IPS DF 4.7 (cell line): ENCODE results near the gene INAFM1.

Experiments
- DNase-seq: peaks from one replicate; pipeline ENCODE4 v3.0.0-alpha.2; 2013; ENCODE audit warnings: low spot score; ENCODE audit errors: extremely low read depth

Gene INAFM1

DNA sequence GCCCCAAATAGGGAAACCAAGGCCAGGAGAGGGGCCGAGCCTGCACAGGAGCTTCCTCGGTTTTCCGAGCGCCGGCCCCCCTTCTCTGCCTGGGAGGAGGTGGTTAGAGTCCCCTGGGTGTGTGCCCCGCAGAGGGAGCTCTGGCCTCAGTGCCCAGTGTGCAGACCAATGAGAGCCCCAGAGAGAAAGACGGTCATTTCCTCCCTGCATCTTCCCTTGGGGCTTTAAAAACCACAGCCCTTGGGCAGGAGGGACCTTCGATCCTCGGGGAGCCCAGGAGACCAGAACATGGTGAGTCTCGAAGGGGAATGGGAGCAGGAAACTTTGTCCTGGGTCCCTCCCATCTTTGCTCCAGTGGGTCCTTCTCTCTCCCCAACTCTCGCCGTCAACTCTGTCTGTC is 34.9 kb downstream of the INAFM1 start, which contains the start of gene C5AR1:
Gene C5AR1 (plus strand): TSS at position 254 of the 400 bp plus-strand sequence. CDS start 35 bp downstream, at position 289.
- no peak for DNase-seq

DNA sequence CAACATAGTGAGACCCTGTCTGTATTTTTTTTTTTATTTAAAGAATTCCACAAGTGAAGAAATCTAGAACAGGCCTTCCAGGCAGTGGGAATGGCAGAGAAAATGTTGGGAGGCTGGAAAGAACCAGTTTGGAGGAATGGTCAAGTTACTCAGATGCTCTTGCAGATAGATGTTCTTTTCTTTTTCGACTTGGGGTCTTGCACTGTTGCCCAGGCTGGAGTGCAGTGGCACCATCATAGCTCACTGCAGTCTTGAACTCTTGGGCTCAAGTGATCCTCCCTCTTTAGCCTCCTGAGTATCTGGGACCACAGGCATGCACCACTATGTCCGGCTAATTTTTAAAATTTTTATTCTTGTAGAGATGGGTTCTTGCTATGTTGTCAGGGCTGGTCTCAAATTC is 35.6 kb downstream of the INAFM1 start:
- DNase-seq = no peak

DNA sequence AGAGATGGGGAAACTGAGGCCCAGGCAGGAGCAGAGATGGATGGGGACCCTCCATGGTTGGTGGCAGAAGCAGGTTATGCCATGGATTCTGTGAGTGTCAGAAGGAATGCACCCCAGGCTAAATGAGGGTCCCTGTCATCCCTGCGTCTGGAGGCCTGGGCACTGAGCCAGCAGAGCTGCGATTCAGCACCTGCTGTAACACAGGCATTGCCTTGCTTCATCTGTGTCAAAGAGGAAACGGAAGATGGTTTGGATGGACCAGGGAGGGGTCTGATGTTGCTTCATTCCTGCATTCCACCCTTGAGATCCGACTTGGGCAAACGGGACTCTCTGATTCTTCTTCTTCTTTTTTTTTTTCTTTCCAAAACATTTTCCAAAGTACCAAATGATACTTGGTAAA is 36.1 kb downstream of the INAFM1 start:
- no peak for DNase-seq

DNA sequence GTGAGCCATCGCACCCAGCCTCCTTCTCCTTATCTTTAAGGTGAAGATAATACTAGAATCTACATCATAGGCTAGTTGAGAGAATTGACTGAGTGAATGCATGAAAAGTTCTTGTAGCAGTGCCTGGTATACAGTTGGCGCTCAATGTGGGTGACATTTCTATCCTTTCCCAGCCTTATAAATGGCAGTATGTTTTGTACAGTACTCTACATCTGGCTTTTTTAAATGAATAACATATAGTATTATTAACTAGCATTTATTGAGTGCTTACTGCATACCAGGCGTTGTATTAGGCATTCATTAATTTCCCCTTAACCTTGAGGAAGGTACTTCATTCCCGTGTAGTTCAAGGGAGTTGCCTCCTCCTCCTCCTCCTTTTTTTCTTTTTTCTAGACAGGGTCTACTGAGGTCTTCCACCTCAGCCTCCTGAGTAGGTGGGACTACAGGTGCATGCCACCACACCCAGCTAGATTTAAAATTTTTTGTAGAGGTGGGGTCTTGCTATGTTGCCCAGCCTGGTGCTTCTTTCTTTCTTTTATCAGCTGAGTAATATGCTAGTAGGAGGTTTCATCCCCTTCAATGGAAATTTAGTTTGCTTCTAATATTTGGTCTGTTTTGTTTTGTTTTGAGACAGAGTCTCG is 37.8 kb downstream of the INAFM1 start:
- no peak for DNase-seq

DNA sequence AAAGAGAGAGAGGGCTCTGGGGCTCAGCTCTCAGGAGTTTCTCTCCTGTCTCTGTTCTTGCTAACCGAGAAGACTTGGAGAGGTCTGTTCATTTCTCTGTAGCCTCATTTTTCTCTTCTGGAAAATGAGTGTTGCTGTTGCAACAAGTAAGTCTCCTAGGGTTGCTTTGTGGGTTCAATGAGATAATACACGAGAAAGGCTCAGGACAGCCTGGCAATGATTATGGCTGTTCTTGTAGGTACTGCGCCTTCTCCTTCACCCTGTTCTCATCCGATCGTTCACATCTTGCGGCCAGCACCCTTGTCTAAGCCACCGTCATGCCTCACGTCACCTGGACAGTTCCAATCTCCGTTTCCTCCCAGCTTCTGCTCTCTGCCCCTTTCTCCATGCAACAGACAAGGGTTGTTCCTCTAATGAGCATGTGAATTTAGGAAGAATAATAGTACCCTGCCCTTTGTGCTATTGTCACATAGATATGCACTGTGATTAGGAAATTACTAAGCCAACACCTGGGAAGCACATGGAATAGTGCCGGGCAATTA is 39.1 kb downstream of the INAFM1 start:
- no peak for DNase-seq

DNA sequence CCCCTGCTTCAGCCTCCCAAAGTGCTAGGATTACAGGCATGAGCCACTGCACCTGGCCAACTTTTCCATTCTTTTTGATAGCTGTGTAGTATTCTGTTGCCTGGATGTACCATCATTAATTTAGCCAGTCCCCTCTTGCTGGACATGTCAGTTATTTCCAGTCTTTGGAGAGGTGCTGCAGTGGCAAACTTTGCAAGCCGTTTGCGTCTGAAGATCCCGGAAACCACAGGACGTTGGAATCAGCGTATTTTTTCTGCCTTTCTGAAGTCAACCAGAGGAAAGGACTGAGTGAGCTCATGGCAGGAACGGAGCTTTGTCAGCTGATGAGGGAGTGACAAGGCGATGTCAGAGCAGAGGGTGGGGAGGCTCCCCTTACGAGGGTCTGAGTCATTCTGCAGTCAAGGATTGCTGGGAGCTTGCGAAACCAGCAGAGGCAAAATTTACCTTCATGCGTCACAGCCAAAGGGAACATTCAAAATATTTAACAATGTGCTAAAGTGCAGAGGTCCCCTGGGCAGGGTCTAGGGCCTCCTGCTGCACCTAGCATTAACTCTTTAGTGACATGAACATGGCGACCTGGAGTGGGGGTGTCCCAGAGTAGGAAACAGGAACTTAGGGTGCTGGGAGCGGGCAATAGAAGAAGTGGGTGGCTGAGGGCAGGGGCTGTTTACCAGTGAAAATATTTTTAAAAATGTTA is 40.6 kb downstream of the INAFM1 start:
- DNase-seq = no peak

DNA sequence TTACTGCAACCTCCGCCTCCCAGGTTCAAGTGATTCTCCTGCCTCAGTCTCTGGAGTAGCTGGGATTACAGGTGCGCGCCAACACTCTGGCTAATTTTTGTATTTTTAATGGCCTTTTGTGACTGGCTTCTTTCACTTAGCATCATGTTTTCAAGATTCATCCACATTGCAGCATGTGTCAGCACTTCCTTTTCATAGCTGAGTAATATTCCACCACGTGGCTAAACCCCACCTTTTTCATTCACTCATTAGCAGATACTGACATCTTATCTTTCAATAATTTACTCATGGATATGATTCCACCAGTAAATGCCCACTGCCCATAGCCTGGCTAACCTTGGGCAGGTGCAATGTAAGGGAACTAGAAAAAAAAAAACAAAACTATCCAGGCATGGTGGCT is 41.8 kb downstream of the INAFM1 start:
- no peak for DNase-seq

DNA sequence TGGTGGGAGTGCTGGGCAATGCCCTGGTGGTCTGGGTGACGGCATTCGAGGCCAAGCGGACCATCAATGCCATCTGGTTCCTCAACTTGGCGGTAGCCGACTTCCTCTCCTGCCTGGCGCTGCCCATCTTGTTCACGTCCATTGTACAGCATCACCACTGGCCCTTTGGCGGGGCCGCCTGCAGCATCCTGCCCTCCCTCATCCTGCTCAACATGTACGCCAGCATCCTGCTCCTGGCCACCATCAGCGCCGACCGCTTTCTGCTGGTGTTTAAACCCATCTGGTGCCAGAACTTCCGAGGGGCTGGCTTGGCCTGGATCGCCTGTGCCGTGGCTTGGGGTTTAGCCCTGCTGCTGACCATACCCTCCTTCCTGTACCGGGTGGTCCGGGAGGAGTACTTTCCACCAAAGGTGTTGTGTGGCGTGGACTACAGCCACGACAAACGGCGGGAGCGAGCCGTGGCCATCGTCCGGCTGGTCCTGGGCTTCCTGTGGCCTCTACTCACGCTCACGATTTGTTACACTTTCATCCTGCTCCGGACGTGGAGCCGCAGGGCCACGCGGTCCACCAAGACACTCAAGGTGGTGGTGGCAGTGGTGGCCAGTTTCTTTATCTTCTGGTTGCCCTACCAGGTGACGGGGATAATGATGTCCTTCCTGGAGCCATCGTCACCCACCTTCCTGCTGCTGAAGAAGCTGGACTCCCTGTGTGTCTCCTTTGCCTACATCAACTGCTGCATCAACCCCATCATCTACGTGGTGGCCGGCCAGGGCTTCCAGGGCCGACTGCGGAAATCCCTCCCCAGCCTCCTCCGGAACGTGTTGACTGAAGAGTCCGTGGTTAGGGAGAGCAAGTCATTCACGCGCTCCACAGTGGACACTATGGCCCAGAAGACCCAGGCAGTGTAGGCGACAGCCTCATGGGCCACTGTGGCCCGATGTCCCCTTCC is 45.5 kb downstream of the INAFM1 start:
- DNase-seq = no peak

DNA sequence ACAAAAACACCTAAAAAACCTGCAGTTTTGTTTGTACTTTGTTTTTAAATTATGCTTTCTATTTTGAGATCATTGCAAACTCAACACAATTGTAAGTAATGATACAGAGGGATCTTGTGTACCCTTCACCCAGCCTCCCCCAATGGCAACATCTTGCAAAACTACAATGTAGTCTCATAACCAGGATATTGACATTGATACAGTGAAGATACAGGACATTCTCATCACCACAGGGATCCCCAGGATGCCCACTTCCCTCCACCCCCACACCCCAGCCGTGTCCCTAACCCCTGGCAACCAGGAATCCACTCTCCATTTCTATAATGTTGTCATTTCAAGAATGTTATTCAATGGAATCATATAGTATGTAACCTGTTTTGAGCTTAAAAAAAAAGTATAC is 46.9 kb downstream of the INAFM1 start:
- DNase-seq = no peak

DNA sequence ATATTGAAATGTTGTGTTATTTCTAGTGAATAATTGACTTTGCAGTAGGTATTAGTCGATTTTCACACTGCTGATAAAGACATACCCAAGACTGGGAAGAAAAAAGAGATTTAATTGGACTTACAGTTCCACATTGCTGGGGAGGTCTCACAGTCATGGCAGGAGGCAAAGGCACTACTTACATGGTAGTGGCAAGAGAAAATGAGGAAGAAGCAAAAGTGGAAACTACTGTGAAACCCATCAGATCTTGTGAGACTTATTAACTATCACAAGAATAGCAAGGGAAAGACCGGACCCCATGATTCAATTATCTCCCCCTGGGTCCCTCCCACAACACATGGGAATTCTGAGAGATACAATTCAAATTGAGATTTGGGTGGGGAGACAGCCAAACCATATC is 47.4 kb downstream of the INAFM1 start:
- DNase-seq = no peak

DNA sequence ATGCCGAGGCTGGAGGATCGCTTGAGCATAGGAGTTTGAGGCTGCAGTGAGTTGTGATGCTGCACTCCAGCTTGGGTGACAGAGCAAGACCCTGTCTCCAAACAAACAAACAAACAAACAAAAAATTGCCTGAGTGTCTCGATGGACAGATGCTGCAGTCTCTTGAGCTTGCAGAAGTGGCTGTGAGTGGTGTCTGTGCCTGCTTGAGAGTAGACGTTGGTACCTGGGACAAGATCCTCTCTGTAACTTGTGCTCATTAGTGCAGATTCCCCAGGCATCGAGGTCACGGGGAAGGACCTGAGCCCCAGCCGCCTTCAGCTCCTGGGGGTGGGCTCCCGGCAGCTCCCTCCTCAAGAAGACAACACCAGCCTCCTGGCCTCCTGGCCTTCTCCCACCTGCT is 48.7 kb downstream of the INAFM1 start:
- DNase-seq = no peak

DNA sequence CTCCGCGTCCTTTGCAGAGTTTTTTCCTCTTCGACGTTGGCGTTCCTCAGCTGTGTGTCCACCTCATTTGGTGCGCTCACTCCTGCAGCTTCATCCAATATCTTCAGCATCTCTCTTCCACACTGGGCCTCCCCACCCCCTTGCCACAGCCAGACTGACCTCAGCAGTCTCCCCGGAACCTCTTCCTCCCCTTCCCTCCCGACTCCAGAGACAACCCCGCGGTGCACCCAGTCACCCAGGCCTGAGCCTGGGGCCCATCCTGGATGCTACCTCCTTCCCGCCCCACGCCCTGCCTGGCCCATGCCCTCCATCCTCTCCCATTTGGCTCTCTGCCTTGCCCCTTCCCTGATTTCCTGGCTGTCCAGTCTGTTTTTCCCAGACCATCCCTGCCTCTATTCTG is 49.2 kb downstream of the INAFM1 start:
- no peak for DNase-seq

DNA sequence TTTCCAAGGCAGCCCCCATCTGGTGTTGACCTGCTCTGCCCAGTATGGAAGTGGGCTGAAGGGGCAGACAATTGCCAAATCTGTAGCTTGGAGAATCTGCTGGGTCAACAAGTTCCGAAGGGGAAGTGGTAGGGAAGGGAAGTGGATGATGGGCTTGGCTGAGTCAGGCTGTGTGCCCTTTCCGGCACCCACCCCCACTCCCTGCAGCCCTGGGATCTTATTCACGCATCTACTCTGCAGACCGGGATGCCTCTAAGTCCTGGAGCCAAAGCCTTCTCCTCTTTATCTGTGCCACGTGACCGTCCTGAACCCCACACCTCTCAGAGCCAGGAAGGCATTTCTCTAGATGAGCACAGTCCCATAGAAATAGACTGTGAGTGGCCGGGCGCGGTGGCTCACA is 49.8 kb downstream of the INAFM1 start:
- DNase-seq = no peak
